Measurements from ENCODE around the gene ZC3H12D.
"Not testable (repeated sequence)": the region's sequence is repeated elsewhere in the genome, so short reads cannot be mapped to it uniquely, and the experiment has no call there.

ZC3H12D gene

DNA sequence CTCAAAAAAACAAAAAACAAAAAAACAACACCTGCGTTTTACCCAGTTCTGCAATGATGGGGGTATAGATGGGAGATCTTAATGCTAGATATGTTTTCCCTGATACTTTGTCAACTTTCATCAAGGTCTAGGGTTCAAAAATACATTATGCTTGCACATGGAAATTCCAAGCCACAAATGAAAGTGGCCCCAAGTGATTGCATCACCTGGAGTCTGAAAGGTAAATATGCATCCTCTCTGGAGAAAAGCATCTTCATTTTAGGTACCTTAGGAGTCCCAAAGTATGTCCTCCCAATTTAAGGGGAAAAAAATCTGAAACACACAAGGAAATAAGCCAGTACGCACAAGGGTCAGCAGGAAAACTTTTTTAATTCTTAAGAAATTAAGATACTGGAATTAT, 12.6 kb upstream of the ZC3H12D start:
- Histone ChIP-seq H3K27me3 (ENCODE audit: insufficient read depth, low read depth) (no peaks in the 10 kb centered on the region), H3K36me3 (ENCODE audit: insufficient read depth) (no peaks in the 10 kb centered on the region), H3K4me2 (no peak overlapping the region), H3K27ac (no peak overlapping the region), H4K20me1 (ENCODE audit: insufficient read depth) (no peaks in the 10 kb centered on the region), H3K79me2 (ENCODE audit: insufficient read depth, low read depth) (no peaks in the 10 kb centered on the region), H3K4me1 (ENCODE audit: low read depth, poor library complexity, severe bottlenecking) (peaks cover 5% of the 10 kb centered on the region), H2AFZ (ENCODE audit: low read depth) (no peak overlapping the region), H3K9ac (no peak overlapping the region), H3K4me3 (IDR thresholded peaks at IDR 0.05; ENCODE audit: insufficient read depth, low read depth, low read length) (no peak overlapping the region)
- TF ChIP-seq, protein P1, sequence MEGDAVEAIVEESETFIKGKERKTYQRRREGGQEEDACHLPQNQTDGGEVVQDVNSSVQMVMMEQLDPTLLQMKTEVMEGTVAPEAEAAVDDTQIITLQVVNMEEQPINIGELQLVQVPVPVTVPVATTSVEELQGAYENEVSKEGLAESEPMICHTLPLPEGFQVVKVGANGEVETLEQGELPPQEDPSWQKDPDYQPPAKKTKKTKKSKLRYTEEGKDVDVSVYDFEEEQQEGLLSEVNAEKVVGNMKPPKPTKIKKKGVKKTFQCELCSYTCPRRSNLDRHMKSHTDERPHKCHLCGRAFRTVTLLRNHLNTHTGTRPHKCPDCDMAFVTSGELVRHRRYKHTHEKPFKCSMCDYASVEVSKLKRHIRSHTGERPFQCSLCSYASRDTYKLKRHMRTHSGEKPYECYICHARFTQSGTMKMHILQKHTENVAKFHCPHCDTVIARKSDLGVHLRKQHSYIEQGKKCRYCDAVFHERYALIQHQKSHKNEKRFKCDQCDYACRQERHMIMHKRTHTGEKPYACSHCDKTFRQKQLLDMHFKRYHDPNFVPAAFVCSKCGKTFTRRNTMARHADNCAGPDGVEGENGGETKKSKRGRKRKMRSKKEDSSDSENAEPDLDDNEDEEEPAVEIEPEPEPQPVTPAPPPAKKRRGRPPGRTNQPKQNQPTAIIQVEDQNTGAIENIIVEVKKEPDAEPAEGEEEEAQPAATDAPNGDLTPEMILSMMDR (conservative IDR thresholded peaks at IDR 0.05; ENCODE audit: low read depth, low read length) = no peak

DNA sequence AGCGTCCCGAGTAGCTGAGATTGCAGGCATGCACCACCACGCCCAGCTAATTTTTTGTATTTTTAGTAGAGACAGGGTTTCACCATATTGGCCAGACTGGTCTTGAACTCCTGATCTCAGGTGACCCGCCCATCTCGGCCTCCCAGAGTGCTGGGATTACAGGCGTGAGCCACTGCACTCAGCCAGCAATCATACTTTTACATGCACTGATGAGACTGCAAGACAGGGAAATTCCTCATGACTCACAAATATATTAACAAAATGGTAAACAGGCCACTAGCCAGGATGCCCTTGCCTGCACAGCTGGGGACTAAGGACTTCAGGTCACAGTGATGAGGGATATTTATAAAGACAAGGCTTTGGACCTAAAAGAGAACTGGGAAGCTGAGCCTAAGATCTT, 11.8 kb upstream of the ZC3H12D start:
- H2AFZ ChIP-seq (ENCODE audit: low read depth); H3K36me3 ChIP-seq (ENCODE audit: insufficient read depth); H3K79me2 ChIP-seq (ENCODE audit: insufficient read depth, low read depth); H3K4me3 ChIP-seq (IDR thresholded peaks at IDR 0.05; ENCODE audit: insufficient read depth, low read depth, low read length); H4K20me1 ChIP-seq (ENCODE audit: insufficient read depth); H3K27ac ChIP-seq; H3K27me3 ChIP-seq (ENCODE audit: insufficient read depth, low read depth); H3K4me2 ChIP-seq; H3K4me1 ChIP-seq (ENCODE audit: low read depth, poor library complexity, severe bottlenecking); H3K9ac ChIP-seq: not testable (repeated sequence)

DNA sequence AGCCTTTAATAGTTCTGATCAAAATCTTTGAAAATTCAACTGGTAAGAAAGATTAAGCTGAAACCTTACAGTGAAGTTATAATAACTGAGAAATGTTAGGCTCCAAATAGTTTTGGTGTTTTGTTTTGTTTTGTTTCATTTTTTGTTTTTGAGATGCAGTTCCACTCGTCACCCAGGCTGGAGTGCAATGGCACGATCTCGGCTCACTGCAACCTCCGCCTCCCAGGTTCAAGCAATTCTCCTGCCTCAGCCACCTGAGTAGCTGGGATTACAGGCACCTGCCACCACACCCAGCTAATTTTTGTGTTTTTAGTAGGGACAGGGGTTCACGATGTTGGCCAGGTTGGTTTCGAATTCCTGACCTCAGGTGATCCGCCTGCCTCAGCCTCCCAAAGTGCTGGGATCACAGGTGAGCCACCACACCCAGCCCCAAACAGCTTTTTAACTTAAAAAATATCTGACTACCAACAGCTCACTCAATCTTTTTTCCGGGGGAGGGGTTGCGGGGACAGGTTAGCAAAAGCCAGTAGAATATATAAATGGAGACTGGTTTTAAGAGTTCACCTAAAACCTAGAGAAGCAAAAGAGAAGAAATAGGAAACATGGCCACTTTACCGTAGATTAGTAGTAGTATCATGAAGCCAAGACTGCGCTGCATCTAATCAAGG, 10.7 kb upstream of the ZC3H12D start:
- H3K4me3 ChIP-seq (IDR thresholded peaks at IDR 0.05; ENCODE audit: insufficient read depth, low read depth, low read length); H3K4me2 ChIP-seq; H3K27ac ChIP-seq; H3K36me3 ChIP-seq (ENCODE audit: insufficient read depth); H4K20me1 ChIP-seq (ENCODE audit: insufficient read depth); H3K4me1 ChIP-seq (ENCODE audit: low read depth, poor library complexity, severe bottlenecking); H3K79me2 ChIP-seq (ENCODE audit: insufficient read depth, low read depth); H2AFZ ChIP-seq (ENCODE audit: low read depth); H3K9ac ChIP-seq; H3K27me3 ChIP-seq (ENCODE audit: insufficient read depth, low read depth): not testable (repeated sequence)

DNA sequence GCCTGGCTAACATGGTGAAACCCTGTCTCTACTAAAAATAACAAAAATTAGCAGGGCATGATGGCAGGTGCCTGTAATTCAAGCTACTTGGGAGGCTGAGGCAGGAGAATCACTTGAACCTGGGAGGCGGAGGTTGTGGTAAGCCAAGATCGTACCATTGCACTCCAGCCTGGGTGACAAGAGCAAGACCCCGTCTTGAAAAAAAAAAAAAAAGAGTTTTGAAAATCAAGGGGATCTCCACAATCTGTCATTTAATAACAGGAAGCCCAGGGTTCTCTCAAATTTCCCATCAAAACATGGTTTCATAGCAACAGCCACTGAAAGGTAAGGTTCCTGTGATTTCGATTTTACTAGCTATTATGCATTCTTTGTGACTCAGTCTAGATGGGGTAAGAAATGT, 10.0 kb upstream of the ZC3H12D start:
- not testable (repeated sequence) for H3K27me3 ChIP-seq (ENCODE audit: insufficient read depth, low read depth); H4K20me1 ChIP-seq (ENCODE audit: insufficient read depth); H3K9ac ChIP-seq; H3K27ac ChIP-seq; H3K79me2 ChIP-seq (ENCODE audit: insufficient read depth, low read depth); H3K4me1 ChIP-seq (ENCODE audit: low read depth, poor library complexity, severe bottlenecking); H3K4me2 ChIP-seq; H3K4me3 ChIP-seq (IDR thresholded peaks at IDR 0.05; ENCODE audit: insufficient read depth, low read depth, low read length); H3K36me3 ChIP-seq (ENCODE audit: insufficient read depth); H2AFZ ChIP-seq (ENCODE audit: low read depth)

DNA sequence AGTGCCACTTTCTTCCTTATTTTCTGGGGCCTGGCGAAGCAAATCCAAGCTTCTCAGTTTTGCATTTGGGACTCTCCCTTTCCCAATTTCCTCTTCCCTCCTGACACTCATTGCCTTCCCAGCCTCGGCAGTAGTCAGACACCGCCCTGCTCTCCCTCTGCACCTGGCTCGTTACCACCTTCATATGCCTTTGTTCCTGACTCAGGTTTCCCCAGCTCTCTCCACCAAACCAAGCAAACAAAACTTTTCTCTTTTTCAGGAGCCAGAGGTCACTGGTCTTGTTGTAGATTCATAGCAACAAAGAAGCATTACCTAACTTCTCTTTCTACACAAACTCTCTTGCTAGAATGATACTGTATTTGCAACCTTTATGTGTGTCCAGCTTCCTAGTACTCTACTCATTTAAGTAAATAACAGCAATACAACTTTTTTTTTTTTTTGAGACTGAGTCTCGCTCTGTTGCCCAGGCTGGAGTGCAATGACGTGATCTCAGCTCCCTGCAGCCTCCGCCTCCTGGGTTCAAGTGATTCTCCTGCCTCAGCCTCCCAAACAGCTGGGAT, 9.0 kb upstream of the ZC3H12D start:
- TF ChIP-seq, protein P1 (conservative IDR thresholded peaks at IDR 0.05; ENCODE audit: low read depth, low read length) = no peak
- no peaks in the 10 kb centered on the region for H4K20me1 ChIP-seq (ENCODE audit: insufficient read depth)
- H3K4me3 ChIP-seq (IDR thresholded peaks at IDR 0.05; ENCODE audit: insufficient read depth, low read depth, low read length) = no peak overlapping the region
- no peaks in the 10 kb centered on the region for H3K36me3 ChIP-seq (ENCODE audit: insufficient read depth)
- H3K4me2 ChIP-seq = no peak overlapping the region
- H3K27me3 ChIP-seq (ENCODE audit: insufficient read depth, low read depth) = no peaks in the 10 kb centered on the region
- no peak overlapping the region for H3K27ac ChIP-seq
- H3K79me2 ChIP-seq (ENCODE audit: insufficient read depth, low read depth) = no peaks in the 10 kb centered on the region
- H3K9ac ChIP-seq = no peak overlapping the region
- peaks cover 5% of the 10 kb centered on the region for H3K4me1 ChIP-seq (ENCODE audit: low read depth, poor library complexity, severe bottlenecking)
- no peak overlapping the region for H2AFZ ChIP-seq (ENCODE audit: low read depth)

DNA sequence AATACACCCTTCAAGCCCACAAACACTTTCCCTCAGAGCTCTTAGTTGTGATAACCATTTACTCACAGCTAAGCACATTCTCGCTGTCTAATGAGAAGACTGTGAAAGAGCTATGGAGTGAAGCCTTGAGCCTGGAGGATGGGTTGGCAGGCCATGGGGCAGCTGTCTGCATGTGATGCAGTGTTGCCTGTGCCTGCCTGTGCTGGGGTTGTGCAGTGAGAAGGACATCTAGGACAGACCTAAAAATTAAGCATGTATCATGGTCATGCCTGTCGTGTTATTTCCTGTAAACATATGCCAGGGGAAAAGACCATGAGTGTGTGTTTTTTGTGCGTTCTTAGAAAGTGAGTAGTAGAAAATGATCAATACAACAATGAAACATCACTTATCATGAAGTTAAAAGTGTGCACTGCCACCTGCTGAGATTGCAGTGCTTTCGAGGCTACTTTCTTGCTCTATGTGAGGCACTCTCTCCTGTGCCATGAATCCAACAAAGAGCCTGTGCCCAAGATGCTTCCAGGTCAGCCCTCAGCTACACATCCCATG, 8.1 kb upstream of the ZC3H12D start:
- Histone ChIP-seq H3K27me3 (ENCODE audit: insufficient read depth, low read depth) (no peaks in the 10 kb centered on the region), H3K4me2 (no peak overlapping the region), H3K79me2 (ENCODE audit: insufficient read depth, low read depth) (no peaks in the 10 kb centered on the region), H3K4me3 (IDR thresholded peaks at IDR 0.05; ENCODE audit: insufficient read depth, low read depth, low read length) (no peak overlapping the region), H3K27ac (no peak overlapping the region), H3K9ac (no peak overlapping the region), H4K20me1 (ENCODE audit: insufficient read depth) (no peaks in the 10 kb centered on the region), H3K36me3 (ENCODE audit: insufficient read depth) (no peaks in the 10 kb centered on the region), H3K4me1 (ENCODE audit: low read depth, poor library complexity, severe bottlenecking) (peaks cover 5% of the 10 kb centered on the region), H2AFZ (ENCODE audit: low read depth) (no peak overlapping the region)
- TF ChIP-seq, protein P1 (conservative IDR thresholded peaks at IDR 0.05; ENCODE audit: low read depth, low read length) = no peak

Data from KMS-11 (cell line).